Left ventricle myocardium inferior (tissue), 1 donor: ENCODE measurements around the gene PCK1. TPM values are rescaled to one million over a fixed set of nuclear protein-coding genes. Genes with fewer than 3 reads are reported as not detected.

ENCODE experiments used
- DNase-seq: peaks from one replicate; pipeline ENCODE4 v3.0.0-alpha.2; 2020
- H3K27ac ChIP-seq: fragments of 200-600 bp; replicated peaks from 2 replicates; pipeline ENCODE4 v1.8.0; 2021
- H3K27me3 ChIP-seq: fragments of 200-600 bp; 2 replicates; pipeline ENCODE4 v1.8.0; 2021; ENCODE audit warnings: low read depth
- H3K36me3 ChIP-seq: fragments of 200-600 bp; 2 replicates; pipeline ENCODE4 v1.8.0; 2021
- H3K4me1 ChIP-seq: fragments of 200-600 bp; 2 replicates; pipeline ENCODE4 v1.8.0; 2021
- H3K4me3 ChIP-seq: fragments of 200-600 bp; 2 replicates; pipeline ENCODE4 v1.8.0; 2021; ENCODE audit warnings: mild to moderate bottlenecking, moderate library complexity
- H3K9me3 ChIP-seq: fragments of 200-600 bp; replicated peaks from 2 replicates; pipeline ENCODE4 v1.8.0; 2021
- intact Hi-C: fragments of 100-400 bp; cut with micrococcal nuclease; formaldehyde crosslinking; loops from one replicate; pipeline ENCODE4 v1.11.0; 2022
- total RNA-seq: library from RNA; stranded (reverse); fragmentation: NEBNext Ultra II Directional; extraction: Animal tissue kit (Norgen Biotek cat#: 25700); gene quantifications from one replicate; pipeline ENCODE4 v1.2.1, GENCODE V29; 2021
- TF ChIP-seq, protein P1 (sequence below): fragments of 200-600 bp; IDR thresholded peaks from 2 replicates; pipeline ENCODE4 v1.8.0; 2021; ENCODE audit warnings: antibody characterized with exemption, mild to moderate bottlenecking, borderline replicate concordance
- donor health status: DM: no; HTN: yes; CAD: no; lungs with severe emphysema.

Gene PCK1
- total RNA-seq, 1 donor from 2014 or later, result 0.25 TPM

DNA sequence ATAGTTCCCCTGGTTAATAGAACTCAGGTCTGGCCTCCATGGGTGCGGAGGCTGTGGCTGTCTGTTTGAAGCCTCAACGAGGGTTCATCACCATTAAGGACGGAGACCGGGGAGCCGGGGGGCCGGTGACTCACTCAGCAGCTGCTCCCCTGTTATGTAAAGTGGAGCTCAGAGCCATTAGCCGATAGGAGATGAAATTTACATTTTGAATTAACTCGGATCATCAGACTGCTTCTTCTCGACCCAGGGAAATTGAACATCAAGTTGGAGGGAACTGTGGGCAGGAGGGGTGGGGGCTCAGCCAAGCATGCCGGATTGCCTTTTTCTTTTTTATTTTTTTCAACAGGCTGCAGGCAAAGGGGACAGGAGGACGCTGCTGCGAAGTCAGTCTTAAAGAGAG is 12.3 kb downstream of the PCK1 start:
- Histone ChIP-seq H3K27me3 (peaks cover 95% of the 10 kb centered on the region), H3K4me1 (no peaks in the 10 kb centered on the region)
- intact Hi-C loops, result no loop called here

DNA sequence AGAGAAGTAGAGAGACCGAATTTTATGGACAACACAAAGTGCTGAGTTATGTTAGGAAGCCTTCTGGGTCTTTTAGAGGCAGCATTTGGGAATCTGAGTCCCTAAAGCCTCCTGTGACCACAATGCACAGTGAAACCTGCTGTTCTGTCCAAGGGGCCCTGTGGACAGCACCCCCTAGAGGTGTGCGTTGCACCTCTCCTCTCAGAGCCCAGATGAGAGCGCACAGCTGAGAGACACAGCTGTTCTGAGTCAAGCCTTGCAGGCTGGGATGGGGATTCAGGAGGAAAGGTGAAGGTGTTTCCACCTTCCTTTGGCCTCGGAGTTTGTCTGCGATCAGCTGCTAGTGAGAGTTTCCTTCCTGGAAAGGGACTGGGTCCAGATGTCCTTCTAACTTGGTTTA is 13.0 kb downstream of the PCK1 start:
- H3K27me3 ChIP-seq, result peaks cover 96% of the 10 kb centered on the region
- H3K36me3 ChIP-seq, result no peaks in the 10 kb centered on the region
- intact Hi-C loops, result no loop called here
- no peak for DNase-seq
- TF ChIP-seq, protein P1, sequence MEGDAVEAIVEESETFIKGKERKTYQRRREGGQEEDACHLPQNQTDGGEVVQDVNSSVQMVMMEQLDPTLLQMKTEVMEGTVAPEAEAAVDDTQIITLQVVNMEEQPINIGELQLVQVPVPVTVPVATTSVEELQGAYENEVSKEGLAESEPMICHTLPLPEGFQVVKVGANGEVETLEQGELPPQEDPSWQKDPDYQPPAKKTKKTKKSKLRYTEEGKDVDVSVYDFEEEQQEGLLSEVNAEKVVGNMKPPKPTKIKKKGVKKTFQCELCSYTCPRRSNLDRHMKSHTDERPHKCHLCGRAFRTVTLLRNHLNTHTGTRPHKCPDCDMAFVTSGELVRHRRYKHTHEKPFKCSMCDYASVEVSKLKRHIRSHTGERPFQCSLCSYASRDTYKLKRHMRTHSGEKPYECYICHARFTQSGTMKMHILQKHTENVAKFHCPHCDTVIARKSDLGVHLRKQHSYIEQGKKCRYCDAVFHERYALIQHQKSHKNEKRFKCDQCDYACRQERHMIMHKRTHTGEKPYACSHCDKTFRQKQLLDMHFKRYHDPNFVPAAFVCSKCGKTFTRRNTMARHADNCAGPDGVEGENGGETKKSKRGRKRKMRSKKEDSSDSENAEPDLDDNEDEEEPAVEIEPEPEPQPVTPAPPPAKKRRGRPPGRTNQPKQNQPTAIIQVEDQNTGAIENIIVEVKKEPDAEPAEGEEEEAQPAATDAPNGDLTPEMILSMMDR, result no peak
- no peaks in the 10 kb centered on the region for H3K9me3 ChIP-seq
- no peaks in the 10 kb centered on the region for H3K4me1 ChIP-seq
- H3K27ac ChIP-seq, result no peak overlapping the region
- H3K4me3 ChIP-seq, result no peak overlapping the region

More for the DNA sequence above, 12.3 kb downstream of the PCK1 start:
- Histone ChIP-seq H3K4me3 (no peak overlapping the region), H3K9me3 (no peaks in the 10 kb centered on the region), H3K36me3 (no peaks in the 10 kb centered on the region), H3K27ac (no peak overlapping the region)
- TF ChIP-seq, protein P1, result no peak
- no peak for DNase-seq

DNA sequence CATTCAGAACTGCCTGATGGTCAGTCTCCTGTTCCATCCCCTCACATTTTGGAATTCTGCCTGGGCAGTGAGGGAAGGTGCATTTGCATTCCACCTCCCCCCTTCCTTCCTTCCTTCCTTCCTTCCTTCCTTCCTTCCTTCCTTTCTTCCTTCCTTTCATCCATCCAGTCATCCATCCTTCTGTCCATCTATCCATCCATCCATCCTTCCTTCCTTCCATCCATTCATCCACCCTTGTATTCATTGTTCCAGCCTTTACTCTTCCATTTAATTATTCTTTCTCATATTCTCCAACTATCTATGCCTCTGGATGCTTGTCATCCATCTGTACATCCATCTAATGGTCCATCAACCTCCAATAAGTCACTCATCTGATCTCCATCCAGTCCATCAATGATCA is 14.0 kb downstream of the PCK1 start:
- Histone ChIP-seq H3K27me3 (peaks cover 96% of the 10 kb centered on the region), H3K36me3 (no peaks in the 10 kb centered on the region), H3K4me1 (no peaks in the 10 kb centered on the region), H3K4me3 (no peak overlapping the region), H3K9me3 (no peaks in the 10 kb centered on the region), H3K27ac (no peak overlapping the region)
- no peak for DNase-seq
- TF ChIP-seq, protein P1, result no peak
- intact Hi-C loops, result no loop called here

DNA sequence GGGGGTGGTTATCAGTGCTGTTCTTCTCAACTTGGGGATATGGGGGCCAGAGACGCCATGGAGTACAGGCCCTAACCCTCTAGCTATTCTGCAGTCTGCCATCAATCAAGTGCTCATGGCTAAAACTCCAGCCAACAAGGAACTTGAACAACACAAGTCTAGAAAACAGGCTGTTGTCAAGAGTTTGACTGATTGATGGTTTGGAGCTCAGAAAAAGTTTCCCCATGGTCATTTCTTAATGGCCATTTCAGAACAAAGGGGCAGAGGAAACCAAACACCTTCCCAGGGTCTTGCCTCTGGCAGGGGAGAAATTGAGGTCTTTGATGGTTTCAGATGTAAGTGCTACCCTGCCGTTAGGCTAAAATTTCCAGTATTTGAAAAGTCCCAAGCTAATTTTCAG is 15.1 kb downstream of the PCK1 start:
- DNase-seq, result no peak
- intact Hi-C loops, result no loop called here
- no peak overlapping the region for H3K27ac ChIP-seq
- H3K27me3 ChIP-seq, result peaks cover 95% of the 10 kb centered on the region
- H3K36me3 ChIP-seq, result no peaks in the 10 kb centered on the region
- no peaks in the 10 kb centered on the region for H3K9me3 ChIP-seq
- no peaks in the 10 kb centered on the region for H3K4me1 ChIP-seq
- TF ChIP-seq, protein P1, result no peak
- H3K4me3 ChIP-seq, result no peak overlapping the region

DNA sequence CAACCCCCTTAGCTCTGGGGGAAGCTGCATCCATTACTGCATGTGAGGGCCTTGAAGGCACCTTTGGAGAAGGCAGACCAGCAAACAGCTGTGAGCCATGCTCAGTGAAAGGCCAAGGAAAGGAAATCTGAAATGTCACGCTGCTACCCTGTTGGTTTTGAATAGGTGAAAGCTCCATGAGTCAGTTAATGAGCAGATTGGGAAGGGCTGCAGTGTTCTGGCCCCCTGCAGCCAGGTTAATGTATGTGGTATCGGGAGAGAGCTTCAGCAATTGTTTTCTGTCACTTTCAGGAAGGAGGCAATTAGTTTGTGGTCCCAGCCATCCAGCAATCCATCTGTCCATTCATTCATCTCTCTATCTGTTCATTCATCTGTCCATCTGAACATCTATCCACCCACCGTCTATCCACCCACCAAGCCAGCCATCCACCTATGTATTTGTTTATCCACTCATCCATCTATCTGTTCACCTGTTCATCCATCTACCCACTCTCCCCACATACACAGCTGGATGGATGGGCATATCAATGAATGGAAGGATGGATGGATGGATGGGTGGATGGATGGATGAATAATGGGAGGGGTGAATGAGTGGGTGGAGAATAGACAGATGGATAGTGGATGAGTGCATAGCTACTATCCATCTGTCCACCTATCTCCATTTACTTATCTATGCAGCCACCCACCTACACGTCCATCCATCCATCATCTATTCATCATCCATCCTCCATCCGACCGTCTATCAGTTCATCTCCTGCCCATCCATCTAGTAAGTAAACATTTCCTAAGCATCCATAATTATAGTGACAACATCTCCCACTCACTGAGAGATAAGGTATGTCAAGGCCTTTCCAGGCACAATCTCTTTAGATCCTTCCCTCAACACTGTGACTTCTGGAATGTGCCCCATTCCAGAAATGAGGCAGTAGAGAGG is 16.0 kb downstream of the PCK1 start:
- TF ChIP-seq, protein P1, result no peak
- Histone ChIP-seq H3K4me3 (no peak overlapping the region), H3K27me3 (peaks cover 99% of the 10 kb centered on the region), H3K9me3 (no peaks in the 10 kb centered on the region), H3K27ac (no peak overlapping the region), H3K36me3 (no peaks in the 10 kb centered on the region), H3K4me1 (no peaks in the 10 kb centered on the region)
- intact Hi-C loops, result no loop called here
- DNase-seq, result no peak
